Nephron (organoid): ENCODE results near the gene HRG.
A peak's percentile ranks its signal among the peaks of the same experiment; 100 is the strongest.
"Not testable (repeated sequence)": the region's sequence is repeated elsewhere in the genome, so short reads cannot be mapped to it uniquely, and the experiment has no call there.

Experiments used
- H3K27ac Mint-ChIP-seq, 3 experiments: 2 replicates each; pipeline ENCODE4 v1.8.0; 2020; ENCODE audit warnings: mixed read lengths in 3 of 3, mild to moderate bottlenecking in 2 of 3, moderate library complexity in 1 of 3
- H3K27me3 Mint-ChIP-seq: 2 replicates; pipeline ENCODE4 v1.8.0; 2021; ENCODE audit warnings: low read depth, mild to moderate bottlenecking, moderate library complexity, mixed read lengths
- H3K36me3 Mint-ChIP-seq: 2 replicates; pipeline ENCODE4 v1.8.0; 2020; ENCODE audit warnings: low read depth, mixed read lengths
- H3K4me1 Mint-ChIP-seq: 2 replicates; pipeline ENCODE4 v1.8.0; 2020; ENCODE audit warnings: mixed read lengths
- H3K4me3 Mint-ChIP-seq, 3 experiments: 2 replicates each; pipeline ENCODE4 v1.8.0; 2020; ENCODE audit warnings: mild to moderate bottlenecking in 3 of 3, mixed read lengths in 3 of 3, moderate library complexity in 2 of 3
- H3K9me3 Mint-ChIP-seq: 2 replicates; pipeline ENCODE4 v1.8.0; 2020; ENCODE audit warnings: mixed read lengths
- CTCF ChIP-seq, 3 experiments: fragments of 200-600 bp; sonication (generic); IDR thresholded peaks; one replicate each; pipeline ENCODE4 v1.5.0; 2021; ENCODE audit warnings: antibody characterized with exemption in 3 of 3; ENCODE audit not compliant: unreplicated experiment in 3 of 3

Gene HRG

GRCh38 chr3:186683979-186684378, 18.2 kb downstream of the HRG start:
- TF ChIP-seq CTCF (IDR thresholded peaks at IDR 0.05; ENCODE audit: unreplicated experiment in 3 of 3) = no peak
- Mint-ChIP-seq H3K4me3 (no peak overlapping the region), H3K4me1 (no peaks in the 10 kb centered on the region), H3K36me3 (no peaks in the 10 kb centered on the region), H3K9me3 (peaks cover 15% of the 10 kb centered on the region), H3K27me3 (peaks cover 9% of the 10 kb centered on the region), H3K27ac (no peak overlapping the region)

- H3K9me3 Mint-ChIP-seq = peaks cover 15% of the 10 kb centered on the region
Measured at GRCh38 chr3:186686475-186686874, 20.7 kb downstream of the HRG start.

GRCh38 chr3:186687120-186687651, 21.4 kb downstream of the HRG start:
- peaks cover 6% of the 10 kb centered on the region for H3K27me3 Mint-ChIP-seq
- no peaks in the 10 kb centered on the region for H3K36me3 Mint-ChIP-seq
- peaks cover 15% of the 10 kb centered on the region for H3K9me3 Mint-ChIP-seq
- H3K4me1 Mint-ChIP-seq = no peaks in the 10 kb centered on the region
- H3K4me3 Mint-ChIP-seq = no peak overlapping the region
- no peak for TF ChIP-seq CTCF (IDR thresholded peaks at IDR 0.05; ENCODE audit: unreplicated experiment in 3 of 3)
- H3K27ac Mint-ChIP-seq = no peak overlapping the region

More at GRCh38 chr3:186686475-186686874, 20.7 kb downstream of the HRG start:
- H3K4me1 Mint-ChIP-seq, H3K36me3 Mint-ChIP-seq, H3K4me3 Mint-ChIP-seq, H3K27ac Mint-ChIP-seq, H3K27me3 Mint-ChIP-seq: not testable (repeated sequence)

- not testable (repeated sequence) for H3K27ac Mint-ChIP-seq, H3K36me3 Mint-ChIP-seq, H3K4me1 Mint-ChIP-seq, H3K4me3 Mint-ChIP-seq, H3K27me3 Mint-ChIP-seq
- peaks cover 13% of the 10 kb centered on the region for H3K9me3 Mint-ChIP-seq
Measured at GRCh38 chr3:186690304-186690703, 24.5 kb downstream of the HRG start.

- no peak for TF ChIP-seq CTCF (IDR thresholded peaks at IDR 0.05; ENCODE audit: unreplicated experiment in 3 of 3)
- Mint-ChIP-seq H3K36me3 (no peaks in the 10 kb centered on the region), H3K4me1 (no peaks in the 10 kb centered on the region), H3K9me3 (peaks cover 4% of the 10 kb centered on the region), H3K27ac (no peak overlapping the region), H3K4me3 (no peak overlapping the region), H3K27me3 (peaks cover 6% of the 10 kb centered on the region)
Measured at GRCh38 chr3:186691676-186692075, 25.9 kb downstream of the HRG start.

GRCh38 chr3:186693843-186694242, 28.0 kb downstream of the HRG start:
- Mint-ChIP-seq H3K36me3 (no peaks in the 10 kb centered on the region), H3K4me3 (no peak overlapping the region), H3K4me1 (no peaks in the 10 kb centered on the region), H3K27me3 (peaks cover 6% of the 10 kb centered on the region), H3K9me3 (no peaks in the 10 kb centered on the region), H3K27ac (peak overlapping the region in 2 of 3 experiments; percentile 15 to 66)
- TF ChIP-seq CTCF (IDR thresholded peaks at IDR 0.05; ENCODE audit: unreplicated experiment in 3 of 3) = no peak

- H3K4me3 Mint-ChIP-seq = no peak overlapping the region
Measured at GRCh38 chr3:186694288-186695032, 28.6 kb downstream of the HRG start.

More at GRCh38 chr3:186694288-186695032, 28.6 kb downstream of the HRG start:
- H3K4me1 Mint-ChIP-seq = no peaks in the 10 kb centered on the region
- H3K27me3 Mint-ChIP-seq = peaks cover 6% of the 10 kb centered on the region
- no peaks in the 10 kb centered on the region for H3K36me3 Mint-ChIP-seq
- H3K27ac Mint-ChIP-seq = peak overlapping the region in 2 of 3 experiments; percentile 15 to 66
- TF ChIP-seq CTCF (IDR thresholded peaks at IDR 0.05; ENCODE audit: unreplicated experiment in 3 of 3) = no peak
- H3K9me3 Mint-ChIP-seq = no peaks in the 10 kb centered on the region
